PFSK-1 (cell line): ENCODE data around the gene FOSL1.

Experiments used
- FOXP2 ChIP-seq: optimal IDR thresholded peaks from 2 replicates; pipeline ENCODE3; 2011; ENCODE audit warnings: borderline replicate concordance, control low read depth, inconsistent platforms; ENCODE audit not compliant: insufficient read depth; ENCODE audit errors: extremely low read length, extremely low read depth
- POLR2AphosphoS5 ChIP-seq: IDR thresholded peaks from 2 replicates; pipeline ENCODE4 v1.6.1; 2012; ENCODE audit warnings: low read depth, mild to moderate bottlenecking, control low read depth, low read length, moderate library complexity
- SIN3A ChIP-seq: IDR thresholded peaks from 2 replicates; pipeline ENCODE4 v1.6.1; 2012; ENCODE audit warnings: mild to moderate bottlenecking, low read length, moderate library complexity, borderline replicate concordance; ENCODE audit not compliant: insufficient read depth
- TAF1 ChIP-seq: IDR thresholded peaks from 2 replicates; pipeline ENCODE4 v1.6.1; 2012; ENCODE audit warnings: low read length, control low read depth, borderline replicate concordance; ENCODE audit not compliant: insufficient read depth
- TF ChIP-seq, protein P1 (sequence below), 2 experiments: IDR thresholded peaks; 2 replicates each; pipeline versions ENCODE4 v1.6.1 to v1.8.0; 2011 to 2012; ENCODE audit warnings: low read depth in 2 of 2, low read length in 2 of 2, control low read depth in 1 of 2, inconsistent platforms in 1 of 2, mild to moderate bottlenecking in 1 of 2, moderate library complexity in 1 of 2; ENCODE audit not compliant: insufficient read depth in 1 of 2

Gene FOSL1

GRCh38 chr11:65851083-65851579 lies 49.1 kb downstream of the FOSL1 start:
- TF ChIP-seq FOXP2 (no peak), SIN3A (no peak), TAF1 (no peak), POLR2AphosphoS5 (peak; percentile 35; the same call in 1 of the 2 replicates)
- TF ChIP-seq, protein P1, sequence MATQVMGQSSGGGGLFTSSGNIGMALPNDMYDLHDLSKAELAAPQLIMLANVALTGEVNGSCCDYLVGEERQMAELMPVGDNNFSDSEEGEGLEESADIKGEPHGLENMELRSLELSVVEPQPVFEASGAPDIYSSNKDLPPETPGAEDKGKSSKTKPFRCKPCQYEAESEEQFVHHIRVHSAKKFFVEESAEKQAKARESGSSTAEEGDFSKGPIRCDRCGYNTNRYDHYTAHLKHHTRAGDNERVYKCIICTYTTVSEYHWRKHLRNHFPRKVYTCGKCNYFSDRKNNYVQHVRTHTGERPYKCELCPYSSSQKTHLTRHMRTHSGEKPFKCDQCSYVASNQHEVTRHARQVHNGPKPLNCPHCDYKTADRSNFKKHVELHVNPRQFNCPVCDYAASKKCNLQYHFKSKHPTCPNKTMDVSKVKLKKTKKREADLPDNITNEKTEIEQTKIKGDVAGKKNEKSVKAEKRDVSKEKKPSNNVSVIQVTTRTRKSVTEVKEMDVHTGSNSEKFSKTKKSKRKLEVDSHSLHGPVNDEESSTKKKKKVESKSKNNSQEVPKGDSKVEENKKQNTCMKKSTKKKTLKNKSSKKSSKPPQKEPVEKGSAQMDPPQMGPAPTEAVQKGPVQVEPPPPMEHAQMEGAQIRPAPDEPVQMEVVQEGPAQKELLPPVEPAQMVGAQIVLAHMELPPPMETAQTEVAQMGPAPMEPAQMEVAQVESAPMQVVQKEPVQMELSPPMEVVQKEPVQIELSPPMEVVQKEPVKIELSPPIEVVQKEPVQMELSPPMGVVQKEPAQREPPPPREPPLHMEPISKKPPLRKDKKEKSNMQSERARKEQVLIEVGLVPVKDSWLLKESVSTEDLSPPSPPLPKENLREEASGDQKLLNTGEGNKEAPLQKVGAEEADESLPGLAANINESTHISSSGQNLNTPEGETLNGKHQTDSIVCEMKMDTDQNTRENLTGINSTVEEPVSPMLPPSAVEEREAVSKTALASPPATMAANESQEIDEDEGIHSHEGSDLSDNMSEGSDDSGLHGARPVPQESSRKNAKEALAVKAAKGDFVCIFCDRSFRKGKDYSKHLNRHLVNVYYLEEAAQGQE (IDR thresholded peaks at IDR 0.05; ENCODE audit: insufficient read depth in 1 of 2, low read depth in 2 of 2, low read length in 2 of 2), result no peak

DNA sequence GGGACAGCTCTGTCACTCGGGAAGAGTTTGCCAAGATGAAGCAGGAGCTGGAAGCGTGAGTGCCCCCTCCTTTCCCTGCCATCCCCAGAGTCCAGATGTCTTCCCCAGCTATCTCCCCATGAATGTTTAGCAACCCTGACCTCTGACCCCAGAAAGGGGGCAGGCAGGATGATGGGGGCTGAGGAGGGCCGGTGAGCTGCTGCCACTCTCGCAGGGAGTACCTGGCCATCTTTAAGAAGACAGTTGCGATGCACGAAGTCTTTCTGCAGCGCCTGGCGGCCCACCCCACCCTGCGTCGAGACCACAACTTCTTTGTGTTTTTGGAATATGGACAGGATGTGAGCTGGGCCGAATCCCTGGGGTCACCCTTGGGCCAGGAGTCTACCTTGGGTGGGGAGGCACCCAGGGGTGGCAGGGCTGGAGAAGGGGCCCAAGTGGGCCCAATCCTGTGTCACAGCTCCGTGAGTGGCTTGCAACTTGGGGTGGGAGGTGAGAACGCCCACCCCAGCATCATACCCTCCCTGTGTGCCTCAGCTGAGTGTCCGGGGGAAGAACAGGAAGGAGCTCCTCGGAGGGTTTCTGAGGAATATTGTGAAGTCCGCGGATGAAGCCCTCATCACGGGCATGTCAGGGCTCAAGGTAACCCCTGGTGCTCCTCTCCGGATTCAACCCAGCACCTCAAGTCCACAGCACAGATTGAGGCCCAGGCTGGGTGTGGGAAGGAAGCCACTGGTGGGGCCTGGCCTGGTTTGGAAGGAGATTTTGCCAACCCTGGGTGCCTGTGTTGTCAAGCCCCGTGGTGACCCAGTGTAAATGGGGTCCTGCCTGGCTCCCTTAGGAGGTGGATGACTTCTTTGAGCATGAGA lies 49.7 kb downstream of the FOSL1 start:
- TF ChIP-seq SIN3A (no peak), TAF1 (no peak), POLR2AphosphoS5 (no peak), FOXP2 (no peak)
- TF ChIP-seq, protein P1 (IDR thresholded peaks at IDR 0.05; ENCODE audit: insufficient read depth in 1 of 2, low read depth in 2 of 2, low read length in 2 of 2), result no peak

GRCh38 chr11:65849771-65850216 lies 50.4 kb downstream of the FOSL1 start:
- TF ChIP-seq FOXP2 (no peak), SIN3A (no peak), POLR2AphosphoS5 (no peak), TAF1 (no peak)
- TF ChIP-seq, protein P1 (IDR thresholded peaks at IDR 0.05; ENCODE audit: insufficient read depth in 1 of 2, low read depth in 2 of 2, low read length in 2 of 2), result no peak

- TF ChIP-seq, protein P1 (IDR thresholded peaks at IDR 0.05; ENCODE audit: insufficient read depth in 1 of 2, low read depth in 2 of 2, low read length in 2 of 2), result no peak
- TF ChIP-seq SIN3A (no peak), TAF1 (no peak), POLR2AphosphoS5 (no peak), FOXP2 (no peak)
Observed at GRCh38 chr11:65849366-65849765, 50.8 kb downstream of the FOSL1 start.
